HepG2 (cell line): ENCODE measurements around the gene MRPL38. TPM values are rescaled to one million over a fixed set of nuclear protein-coding genes. Genes with fewer than 3 reads are reported as not detected.
A peak's percentile ranks its signal among the peaks of the same experiment; 100 is the strongest.

Experiments
- ELF4 ChIP-seq: sonication (generic); formaldehyde crosslinking; IDR thresholded peaks from 2 replicates; pipeline ENCODE4 v1.5.0; 2020; ENCODE audit warnings: missing genetic modification reagents, mild to moderate bottlenecking, moderate library complexity, borderline replicate concordance
- FOXP4 ChIP-seq: sonication (generic); formaldehyde crosslinking; IDR thresholded peaks from 2 replicates; pipeline ENCODE4 v1.4.0; 2020; ENCODE audit warnings: missing genetic modification reagents
- HBP1 ChIP-seq: IDR thresholded peaks from 2 replicates; pipeline ENCODE4 v1.6.1; 2016; ENCODE audit warnings: low read depth, control low read depth
- HOXA7 ChIP-seq: sonication (generic); formaldehyde crosslinking; IDR thresholded peaks from 2 replicates; pipeline ENCODE4 v1.8.1; 2022; ENCODE audit warnings: mild to moderate bottlenecking, missing genetic modification reagents, moderate library complexity
- IRF2 ChIP-seq: IDR thresholded peaks from 2 replicates; pipeline ENCODE4 v1.6.1; 2018; ENCODE audit warnings: missing genetic modification reagents, missing compliant biosample characterization
- KLF6 ChIP-seq: IDR thresholded peaks from 2 replicates; pipeline ENCODE4 v1.8.0; 2016; ENCODE audit warnings: missing biosample characterization, missing genetic modification reagents
- MBD4 ChIP-seq: IDR thresholded peaks from 2 replicates; pipeline ENCODE4 v1.6.1; 2012; ENCODE audit warnings: low read length, inconsistent platforms, borderline replicate concordance
- MTA1 ChIP-seq: sonication (generic); formaldehyde crosslinking; IDR thresholded peaks from 2 replicates; pipeline ENCODE4 v1.4.0; 2020; ENCODE audit warnings: missing genetic modification reagents, mild to moderate bottlenecking, borderline replicate concordance
- PHF20 ChIP-seq: sonication (generic); formaldehyde crosslinking; IDR thresholded peaks from 2 replicates; pipeline ENCODE4 v1.5.0; 2020; ENCODE audit warnings: mild to moderate bottlenecking, missing genetic modification reagents
- RBAK ChIP-seq: sonication (generic); formaldehyde crosslinking; IDR thresholded peaks from 2 replicates; pipeline ENCODE4 v1.5.1; 2020; ENCODE audit warnings: mild to moderate bottlenecking, missing genetic modification reagents
- TIGD3 ChIP-seq: sonication (generic); formaldehyde crosslinking; IDR thresholded peaks from 2 replicates; pipeline ENCODE4 v1.5.1; 2020; ENCODE audit warnings: mild to moderate bottlenecking, missing genetic modification reagents, borderline replicate concordance
- TRIM24 ChIP-seq: sonication (generic); formaldehyde crosslinking; IDR thresholded peaks from 2 replicates; pipeline ENCODE4 v1.8.0; 2022; ENCODE audit warnings: mild to moderate bottlenecking, missing genetic modification reagents
- ZBTB21 ChIP-seq: sonication (generic); formaldehyde crosslinking; IDR thresholded peaks from 2 replicates; pipeline ENCODE4 v1.4.0; 2020; ENCODE audit warnings: missing genetic modification reagents
- ZBTB3 ChIP-seq: sonication (generic); formaldehyde crosslinking; IDR thresholded peaks from 2 replicates; pipeline ENCODE4 v1.4.0; 2020; ENCODE audit warnings: low read depth, mild to moderate bottlenecking, moderate library complexity, missing genetic modification reagents, borderline replicate concordance
- ZBTB7A ChIP-seq: sonication (generic); formaldehyde crosslinking; IDR thresholded peaks from 2 replicates; pipeline ENCODE4 v1.8.0; 2022; ENCODE audit warnings: mild to moderate bottlenecking, missing genetic modification reagents
- ZEB1 ChIP-seq: IDR thresholded peaks from 2 replicates; pipeline ENCODE4 v1.6.1; 2012; ENCODE audit warnings: mild to moderate bottlenecking, low read depth, inconsistent platforms; ENCODE audit not compliant: insufficient replicate concordance
- ZFP82 ChIP-seq: sonication (generic); formaldehyde crosslinking; IDR thresholded peaks from 2 replicates; pipeline ENCODE4 v1.5.1; 2020; ENCODE audit warnings: mild to moderate bottlenecking, missing genetic modification reagents, borderline replicate concordance
- ZNF101 ChIP-seq: sonication (generic); formaldehyde crosslinking; IDR thresholded peaks from 2 replicates; pipeline ENCODE4 v1.4.0; 2020; ENCODE audit warnings: mild to moderate bottlenecking, low read depth, missing genetic modification reagents, borderline replicate concordance
- ZNF329 ChIP-seq: sonication (generic); formaldehyde crosslinking; IDR thresholded peaks from 2 replicates; pipeline ENCODE4 v1.9.0; 2021; ENCODE audit warnings: low read depth, mild to moderate bottlenecking, missing genetic modification reagents
- ZNF331 ChIP-seq: sonication (generic); formaldehyde crosslinking; IDR thresholded peaks from 2 replicates; pipeline ENCODE4 v1.4.0; 2020; ENCODE audit warnings: missing genetic modification reagents
- ZNF33B ChIP-seq: sonication (generic); formaldehyde crosslinking; IDR thresholded peaks from 2 replicates; pipeline ENCODE4 v1.5.1; 2020; ENCODE audit warnings: mild to moderate bottlenecking, missing genetic modification reagents
- ZNF468 ChIP-seq: sonication (generic); formaldehyde crosslinking; IDR thresholded peaks from 2 replicates; pipeline ENCODE4 v1.8.0; 2022; ENCODE audit warnings: mild to moderate bottlenecking, moderate library complexity, missing genetic modification reagents
- ZNF510 ChIP-seq: sonication (generic); formaldehyde crosslinking; IDR thresholded peaks from 2 replicates; pipeline ENCODE4 v1.4.0; 2020; ENCODE audit warnings: low read depth, mild to moderate bottlenecking, missing genetic modification reagents
- ZNF713 ChIP-seq: sonication (generic); formaldehyde crosslinking; IDR thresholded peaks from 2 replicates; pipeline ENCODE4 v1.4.0; 2020; ENCODE audit warnings: mild to moderate bottlenecking, missing genetic modification reagents
- ZNF782 ChIP-seq: sonication (generic); formaldehyde crosslinking; IDR thresholded peaks from 2 replicates; pipeline ENCODE4 v1.4.0; 2020; ENCODE audit warnings: missing genetic modification reagents, mild to moderate bottlenecking, borderline replicate concordance
- polyA plus RNA-seq, 8 experiments: library from polyadenylated mRNA; depleted of rRNA in 3 of 8; stranded (reverse) in 7 of 8; unstranded in 1 of 8; fragments of >200 nt; fragmentation: Illumina TruSeq in 4 of 8; extraction: Trizol in 4 of 8; gene quantifications; 2 replicates each; pipeline versions ENCODE4 v1.2.1 to v1.2.3, GENCODE V29; 2011 to 2016; ENCODE audit warnings: low read depth in 4 of 8, missing spikeins in 1 of 8, mixed read lengths in 1 of 8; ENCODE audit not compliant: insufficient read depth in 1 of 8
- total RNA-seq, 5 experiments: library from RNA; depleted of rRNA; stranded (reverse); fragments of >200 nt; fragmentation: Illumina TruSeq; extraction: Trizol; gene quantifications; 2 replicates each; pipeline ENCODE4 v1.2.3, GENCODE V29; 2016; ENCODE audit warnings: low read depth in 1 of 5

MRPL38 gene
- total and polyA plus RNA-seq, 2 of the 13 experiments (the other 11 are each of a cell fraction or from before 2014, with no cell fraction given) = 83.7 to 125 TPM

GRCh38 chr17:75894049-75894733, 10.5 kb downstream of the MRPL38 start (continued):
- TF ChIP-seq TIGD3 (peak; percentile 15; the same call in 1 of the 2 replicates), RBAK (CRISPR knock-in tag) (peak; percentile 55; the same call in 1 of the 2 replicates), ZNF329 (no peak), ZNF331 (CRISPR knock-in tag) (no peak), ZNF782 (no peak), ZBTB3 (CRISPR knock-in tag) (no peak), IRF2 (no peak), ZFP82 (CRISPR knock-in tag) (no peak), ZBTB7A (CRISPR knock-in tag) (no peak), ZNF510 (CRISPR knock-in tag) (no peak), ZNF468 (CRISPR knock-in tag) (no peak), HBP1 (CRISPR knock-in tag) (no peak), FOXP4 (0 out of 2 replicates have a peak, but pooled peaks have one; percentile 24), ZNF101 (CRISPR knock-in tag) (no peak), ZNF33B (CRISPR knock-in tag) (no peak), ZNF713 (no peak), ZEB1 (no peak), MTA1 (CRISPR knock-in tag) (0 out of 2 replicates have a peak, but pooled peaks have one; percentile 33), KLF6 (CRISPR knock-in tag) (no peak), MBD4 (no peak), ELF4 (CRISPR knock-in tag) (no peak), TRIM24 (CRISPR knock-in tag) (no peak), PHF20 (no peak), HOXA7 (CRISPR knock-in tag) (no peak), ZBTB21 (CRISPR knock-in tag) (no peak)
